ENCODE data around the gene ARFGEF2. TPM values are rescaled to one million over a fixed set of nuclear protein-coding genes. Genes with fewer than 3 reads are reported as not detected.

Gene ARFGEF2
- total and polyA plus RNA-seq, 3 donors from 2014 or later, result 47.8 to 57.0 (median 52.6) TPM

- H3K4me1 ChIP-seq, result no peaks in the 10 kb centered on the region
- no peak overlapping the region for H3K27ac ChIP-seq
- 71 to 74% methylated on average over 2 of the region's 2 CpGs for WGBS, 2 donors
Observed at GRCh38 chr20:48957533-48957932, 36.0 kb downstream of the ARFGEF2 start.

GRCh38 chr20:48958743-48959142 is 37.2 kb downstream of the ARFGEF2 start:
- intact Hi-C loops (cut with DNase I; ENCODE audit: low total_unique reads), result no loop called here
- Histone ChIP-seq H3K4me3 (no peak overlapping the region), H3K36me3 (ENCODE audit: low read depth, missing control alignments) (no peaks in the 10 kb centered on the region), H3K4me1 (no peaks in the 10 kb centered on the region), H3K27me3 (no peaks in the 10 kb centered on the region), H3K9me3 (no peaks in the 10 kb centered on the region), H3K27ac (no peak overlapping the region)
- no peak for DNase-seq
- TF ChIP-seq CTCF (IDR thresholded peaks at IDR 0.05) (no peak), POLR2A (IDR thresholded peaks at IDR 0.05) (no peak)
- WGBS, 2 donors, result 81 to 98% methylated on average over 2 of the region's 2 CpGs

More at GRCh38 chr20:48957533-48957932, 36.0 kb downstream of the ARFGEF2 start:
- H3K4me3 ChIP-seq, result no peak overlapping the region
- no peaks in the 10 kb centered on the region for H3K27me3 ChIP-seq
- no peak for DNase-seq
- TF ChIP-seq POLR2A (IDR thresholded peaks at IDR 0.05), result no peak
- no peak for TF ChIP-seq CTCF (IDR thresholded peaks at IDR 0.05)
- intact Hi-C loops (cut with DNase I; ENCODE audit: low total_unique reads), result no loop called here
- H3K36me3 ChIP-seq (ENCODE audit: low read depth, missing control alignments), result no peaks in the 10 kb centered on the region
- no peaks in the 10 kb centered on the region for H3K9me3 ChIP-seq

- Histone ChIP-seq H3K4me3 (no peak overlapping the region), H3K36me3 (ENCODE audit: low read depth, missing control alignments) (no peaks in the 10 kb centered on the region), H3K9me3 (no peaks in the 10 kb centered on the region), H3K27me3 (no peaks in the 10 kb centered on the region), H3K4me1 (no peaks in the 10 kb centered on the region), H3K27ac (no peak overlapping the region)
- intact Hi-C loops (cut with DNase I; ENCODE audit: low total_unique reads), result no loop called here
- TF ChIP-seq CTCF (IDR thresholded peaks at IDR 0.05) (no peak), POLR2A (IDR thresholded peaks at IDR 0.05) (no peak)
- DNase-seq, result no peak
- WGBS, 2 donors, result 95 to 96% methylated on average over 9 of the region's 9 CpGs
Observed at GRCh38 chr20:48959899-48960550, 38.5 kb downstream of the ARFGEF2 start.

DNA sequence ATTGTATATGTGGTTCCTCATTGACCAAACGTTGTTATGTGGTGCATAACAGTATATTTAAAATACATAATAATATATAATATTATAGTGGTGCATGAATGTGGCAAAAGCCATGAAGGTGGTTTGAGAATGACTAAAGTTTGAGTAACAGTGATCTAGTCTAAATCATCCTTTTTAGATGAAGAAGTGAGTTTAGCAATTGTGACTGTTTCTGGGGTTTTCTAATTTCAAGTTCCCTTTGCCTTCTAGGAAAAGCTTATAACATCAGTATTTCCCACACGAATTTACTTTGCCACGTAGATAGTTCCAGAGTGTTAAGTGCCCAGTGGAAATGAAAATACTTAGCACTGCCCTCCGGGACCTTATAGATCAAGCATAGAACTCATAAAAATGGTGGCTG is 40.9 kb downstream of the ARFGEF2 start:
- Histone ChIP-seq H3K36me3 (ENCODE audit: low read depth, missing control alignments) (no peaks in the 10 kb centered on the region), H3K27ac (no peak overlapping the region), H3K4me1 (no peaks in the 10 kb centered on the region), H3K9me3 (no peaks in the 10 kb centered on the region), H3K4me3 (no peak overlapping the region), H3K27me3 (no peaks in the 10 kb centered on the region)
- no peak for DNase-seq
- TF ChIP-seq POLR2A (IDR thresholded peaks at IDR 0.05) (no peak), CTCF (IDR thresholded peaks at IDR 0.05) (no peak)
- 91 to 93% methylated on average over 4 of the region's 4 CpGs for WGBS, 2 donors
- intact Hi-C loops (cut with DNase I; ENCODE audit: low total_unique reads), result no loop called here
